GM23248 (cell line): Measurements from ENCODE around the gene ZMYM3. TPM values are rescaled to one million over a fixed set of nuclear protein-coding genes. Genes with fewer than 3 reads are reported as not detected.

Experiments
- DNase-seq: peaks from one replicate; pipeline ENCODE4 v3.0.0-alpha.2; 2015
- H2AFZ ChIP-seq: fragments of 200-600 bp; sonication (generic); 2 replicates; pipeline ENCODE4 v1.6.1; 2016; ENCODE audit warnings: antibody characterized with exemption
- H3F3A ChIP-seq: fragments of 200-600 bp; sonication (generic); 2 replicates; pipeline ENCODE4 v1.6.1; 2016; ENCODE audit warnings: mild to moderate bottlenecking, antibody characterized with exemption, mixed run types; ENCODE audit not compliant: insufficient read depth
- H3K27ac ChIP-seq: fragments of 200-600 bp; sonication (generic); 2 replicates; pipeline ENCODE4 v1.5.1; 2016; ENCODE audit warnings: mild to moderate bottlenecking
- H3K27me3 ChIP-seq: fragments of 200-600 bp; sonication (generic); replicated peaks from 2 replicates; pipeline ENCODE4 v1.6.1; 2016; ENCODE audit warnings: mild to moderate bottlenecking; ENCODE audit not compliant: insufficient read depth
- H3K36me3 ChIP-seq: fragments of 200-600 bp; sonication (generic); 2 replicates; pipeline ENCODE4 v1.6.1; 2016; ENCODE audit warnings: low read depth, mild to moderate bottlenecking
- H3K4me1 ChIP-seq: fragments of 200-600 bp; sonication (generic); 2 replicates; pipeline ENCODE4 v1.6.1; 2016; ENCODE audit warnings: mild to moderate bottlenecking; ENCODE audit not compliant: insufficient read depth
- H3K4me2 ChIP-seq: fragments of 200-600 bp; sonication (generic); one replicate; pipeline ENCODE4 v1.6.1; 2016; ENCODE audit warnings: mild to moderate bottlenecking; ENCODE audit not compliant: unreplicated experiment
- H3K4me3 ChIP-seq: fragments of 200-600 bp; sonication (generic); 2 replicates; pipeline ENCODE4 v1.5.1; 2016; ENCODE audit warnings: mild to moderate bottlenecking
- H3K79me2 ChIP-seq: fragments of 200-600 bp; sonication (generic); 2 replicates; pipeline ENCODE4 v1.6.1; 2016; ENCODE audit warnings: mild to moderate bottlenecking; ENCODE audit not compliant: insufficient read depth
- H3K9ac ChIP-seq: fragments of 200-600 bp; sonication (generic); 2 replicates; pipeline ENCODE4 v1.6.1; 2016; ENCODE audit warnings: mild to moderate bottlenecking
- H3K9me2 ChIP-seq: fragments of 200-600 bp; sonication (generic); 2 replicates; pipeline ENCODE4 v1.6.1; 2016; ENCODE audit warnings: mixed run types, mild to moderate bottlenecking, moderate library complexity; ENCODE audit not compliant: insufficient read depth
- H3K9me3 ChIP-seq: fragments of 200-600 bp; sonication (generic); one replicate; pipeline ENCODE4 v1.6.1; 2017; ENCODE audit warnings: low read depth
- H4K20me1 ChIP-seq: fragments of 200-600 bp; sonication (generic); 2 replicates; pipeline ENCODE4 v1.6.0; 2016; ENCODE audit not compliant: insufficient read depth
- EZH2 ChIP-seq: fragments of 200-600 bp; sonication (generic); IDR thresholded peaks from 2 replicates; pipeline ENCODE4 v1.6.1; 2018; ENCODE audit warnings: antibody characterized with exemption, mild to moderate bottlenecking; ENCODE audit not compliant: insufficient read depth, poor library complexity, severe bottlenecking
- EZH2phosphoT487 ChIP-seq: fragments of 200-600 bp; sonication (generic); IDR thresholded peaks from 2 replicates; pipeline ENCODE4 v1.6.1; 2018; ENCODE audit warnings: antibody characterized with exemption, moderate library complexity, mild to moderate bottlenecking, low read depth; ENCODE audit not compliant: insufficient read depth
- WGBS, 2 experiments: methylation state at CpG; one replicate each; pipeline ENCODE4 v1.1.6; 2015 to 2017; ENCODE audit warnings: low lambda C conversion rate in 2 of 2, low coverage in 1 of 2; ENCODE audit errors: missing lambda C conversion rate in 2 of 2; 5-methylcytosine and 5-hydroxymethylcytosine counted together
- in situ Hi-C: fragments of 300-500 bp; cut with MboI; formaldehyde crosslinking; loops from 2 replicates; pipeline ENCODE4 v1.15.0; 2020
- polyA plus RNA-seq: library from polyadenylated mRNA; unstranded; fragments of >200 nt; fragmentation: Nextera tagmentation; extraction: Ambion mirVana; gene quantifications from 2 replicates; pipeline ENCODE4 v1.2.1, GENCODE V29; 2016
- total RNA-seq: library from RNA; depleted of rRNA; stranded (reverse); fragments of >200 nt; shearing (Covaris generic); gene quantifications from 2 replicates; pipeline ENCODE4 v1.2.3, GENCODE V29; 2014

ZMYM3 gene
- total and polyA plus RNA-seq, 2 experiments from 2014 or later: 7.7 to 14.8 TPM

DNA sequence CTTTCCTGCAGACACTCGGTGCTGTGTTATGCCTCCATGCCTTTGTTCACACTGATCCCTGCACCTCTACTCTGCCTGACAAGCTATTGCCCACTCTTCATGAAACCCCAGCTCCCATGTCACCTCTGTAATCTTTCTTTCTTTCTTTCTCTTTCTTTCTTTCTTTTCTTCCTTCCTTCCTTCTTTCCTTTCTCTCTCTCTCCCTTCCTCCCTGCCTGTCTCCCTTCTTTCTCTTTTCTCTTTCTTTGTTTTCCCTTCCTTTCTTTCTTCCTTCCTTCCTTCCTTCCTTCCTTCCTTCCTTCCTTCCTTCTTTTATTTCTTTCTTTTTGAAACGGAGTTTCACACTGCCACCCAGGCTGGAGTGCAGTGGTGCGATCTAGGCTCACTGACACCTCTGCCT lies 18.5 kb downstream of the ZMYM3 start:
- H3K4me1 ChIP-seq: no peaks in the 10 kb centered on the region
- no peaks in the 10 kb centered on the region for H3F3A ChIP-seq
- no peaks in the 10 kb centered on the region for H3K27me3 ChIP-seq
- DNase-seq: no peak
- no peak overlapping the region for H3K4me3 ChIP-seq
- H2AFZ ChIP-seq: no peak overlapping the region
- H3K4me2 ChIP-seq: no peak overlapping the region
- H3K9me2 ChIP-seq: no peaks in the 10 kb centered on the region
- no peak for TF ChIP-seq EZH2phosphoT487
- TF ChIP-seq EZH2: no peak
- 10 to 36% methylated on average over 1 to 3 of the region's 3 CpGs for WGBS, 2 experiments
- H3K79me2 ChIP-seq: no peaks in the 10 kb centered on the region
- H3K27ac ChIP-seq: no peak overlapping the region
- no peaks in the 10 kb centered on the region for H3K36me3 ChIP-seq
- H3K9ac ChIP-seq: no peak overlapping the region
- no peaks in the 10 kb centered on the region for H4K20me1 ChIP-seq
- H3K9me3 ChIP-seq: no peaks in the 10 kb centered on the region
- in situ Hi-C loops: no loop called here

DNA sequence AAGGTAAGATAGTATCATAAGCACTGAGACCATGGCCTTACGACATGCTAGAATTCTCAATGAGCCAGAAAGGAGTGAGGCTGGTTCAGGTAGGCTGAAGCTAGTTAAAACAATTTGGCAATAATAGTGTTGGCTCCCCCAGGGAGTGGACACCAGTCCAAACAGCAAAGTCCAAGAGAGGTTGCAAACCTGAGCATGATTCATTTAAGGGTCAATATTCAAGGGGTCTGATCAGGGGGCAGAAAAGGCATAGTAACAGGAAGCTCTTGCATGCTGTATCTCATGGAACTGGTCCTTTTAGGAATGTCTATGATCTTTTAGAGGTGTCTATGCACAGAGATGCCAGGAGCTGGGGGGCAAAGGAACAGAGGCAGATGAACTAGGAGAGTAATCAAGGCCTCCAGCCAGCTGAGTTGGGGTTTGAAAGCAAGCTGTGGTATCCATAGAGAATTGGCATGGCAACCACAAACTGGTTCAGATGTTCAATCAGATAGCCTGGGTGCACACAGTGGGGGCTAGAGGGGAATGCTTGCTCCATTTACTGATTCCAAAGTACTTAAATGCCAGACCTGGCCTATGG lies 25.8 kb downstream of the ZMYM3 start:
- no peak for TF ChIP-seq EZH2phosphoT487
- TF ChIP-seq EZH2: no peak
- Histone ChIP-seq H3K27ac (no peak overlapping the region), H3F3A (no peaks in the 10 kb centered on the region), H3K4me3 (no peak overlapping the region), H3K4me2 (no peak overlapping the region), H3K9ac (no peak overlapping the region), H3K4me1 (no peaks in the 10 kb centered on the region), H3K27me3 (no peaks in the 10 kb centered on the region), H3K36me3 (no peaks in the 10 kb centered on the region), H2AFZ (no peak overlapping the region), H3K79me2 (no peaks in the 10 kb centered on the region), H3K9me2 (no peaks in the 10 kb centered on the region), H3K9me3 (no peaks in the 10 kb centered on the region), H4K20me1 (no peaks in the 10 kb centered on the region)
- in situ Hi-C loops: no loop called here
- WGBS, 2 experiments: 86 to 95% methylated on average over 1 of the region's 1 CpG
- DNase-seq: no peak

- Histone ChIP-seq H2AFZ (no peak overlapping the region), H3K4me3 (no peak overlapping the region), H3K9me3 (no peaks in the 10 kb centered on the region), H3K79me2 (no peaks in the 10 kb centered on the region), H3K4me2 (no peak overlapping the region), H3K9me2 (no peaks in the 10 kb centered on the region), H3F3A (no peaks in the 10 kb centered on the region), H3K4me1 (no peaks in the 10 kb centered on the region), H3K36me3 (no peaks in the 10 kb centered on the region), H3K27ac (no peak overlapping the region), H3K27me3 (no peaks in the 10 kb centered on the region), H3K9ac (no peak overlapping the region), H4K20me1 (no peaks in the 10 kb centered on the region)
- WGBS, 2 experiments: 70 to 72% methylated on average over 5 of the region's 5 CpGs
- in situ Hi-C loops: no loop called here
- TF ChIP-seq EZH2: no peak
- no peak for TF ChIP-seq EZH2phosphoT487
- no peak for DNase-seq
Observed at GRCh38 chrX:71227370-71228062, 26.4 kb downstream of the ZMYM3 start.

DNA sequence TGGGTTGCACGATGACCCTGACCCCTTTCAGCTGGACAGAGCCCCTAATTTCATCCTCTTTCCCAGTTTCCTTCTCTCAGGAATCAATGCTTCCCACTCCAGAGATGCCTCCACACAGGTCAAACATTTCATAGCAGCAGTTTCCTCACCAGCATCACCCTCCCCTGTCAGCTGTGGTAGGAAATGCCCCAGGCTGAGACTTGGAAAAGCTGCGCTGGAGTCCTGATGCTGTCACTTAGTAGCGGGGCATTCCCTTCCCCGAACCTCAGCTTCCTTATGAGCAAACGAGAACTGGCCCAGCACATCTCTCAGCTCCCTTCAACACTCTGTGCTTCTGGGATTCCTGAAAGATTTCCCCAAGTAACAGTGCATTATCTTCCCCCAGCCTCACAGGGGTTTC lies 28.3 kb downstream of the ZMYM3 start:
- H3K4me1 ChIP-seq: no peaks in the 10 kb centered on the region
- no peak overlapping the region for H3K4me2 ChIP-seq
- H3K9me3 ChIP-seq: no peaks in the 10 kb centered on the region
- no peak overlapping the region for H2AFZ ChIP-seq
- H3K9me2 ChIP-seq: no peaks in the 10 kb centered on the region
- no peaks in the 10 kb centered on the region for H3K36me3 ChIP-seq
- no peak overlapping the region for H3K9ac ChIP-seq
- H3F3A ChIP-seq: no peaks in the 10 kb centered on the region
- H3K27me3 ChIP-seq: no peaks in the 10 kb centered on the region
- in situ Hi-C loops: no loop called here
- H3K4me3 ChIP-seq: no peak overlapping the region
- TF ChIP-seq EZH2phosphoT487: no peak
- no peak for TF ChIP-seq EZH2
- H3K79me2 ChIP-seq: no peaks in the 10 kb centered on the region
- DNase-seq: no peak
- 56 to 58% methylated on average over 5 of the region's 5 CpGs for WGBS, 2 experiments
- H3K27ac ChIP-seq: no peak overlapping the region
- no peaks in the 10 kb centered on the region for H4K20me1 ChIP-seq
